IMR-90 (cell line): ENCODE measurements around the gene BCAS3. TPM values are rescaled to one million over a fixed set of nuclear protein-coding genes. Genes with fewer than 3 reads are reported as not detected.

Experiments used
- ATAC-seq: fragments of 200-7000 bp; cut with Tn5 transposase; 2 replicates; pipeline ENCODE4 v1.9.1; 2020; ENCODE audit warnings: low read depth, mild to moderate bottlenecking, moderate library complexity
- BruUV-seq: library from RNA; stranded (reverse); fragments of 400-500 nt; replicated peaks from 2 replicates; lab custom pipeline; 2021; lab: Mats Ljungman, UMichigan
- CTCF ChIA-PET: fragments of 300-600 bp; formaldehyde crosslinking; extraction: SDS; loops from one replicate; lab custom pipeline; 2021; ENCODE audit warnings: antibody characterized with exemption; lab: Yijun Ruan, JAX
- POLR2A ChIA-PET: fragments of 300-600 bp; sonication (Branson Sonifier 250); formaldehyde crosslinking; loops from one replicate; lab custom pipeline; 2022; ENCODE audit warnings: antibody characterized with exemption; ENCODE audit not compliant: unreplicated experiment; lab: Charles Lee
- DNase-seq: peaks from one replicate; pipeline ENCODE4 v3.0.0; 2013
- H2AFZ ChIP-seq: replicated peaks from 2 replicates; pipeline ENCODE3; 2013; ENCODE audit warnings: low read length, mild to moderate bottlenecking; ENCODE audit not compliant: poor library complexity
- H2AK5ac ChIP-seq: 2 replicates; pipeline ENCODE4 v1.6.1; 2013; ENCODE audit warnings: low read depth, low read length, inconsistent platforms
- H2AK9ac ChIP-seq: replicated peaks from 2 replicates; pipeline ENCODE3; 2013; ENCODE audit warnings: mild to moderate bottlenecking, low read depth, low read length, moderate library complexity; ENCODE audit not compliant: poor library complexity
- H2BK120ac ChIP-seq: 2 replicates; pipeline ENCODE4 v1.6.1; 2013; ENCODE audit warnings: low read depth, low read length, inconsistent platforms
- H2BK15ac ChIP-seq: 3 replicates; pipeline ENCODE4 v1.6.1; 2013; ENCODE audit warnings: low read depth, low read length, inconsistent platforms
- H2BK20ac ChIP-seq: 2 replicates; pipeline ENCODE4 v1.6.1; 2013; ENCODE audit warnings: low read depth, mild to moderate bottlenecking, inconsistent platforms, low read length, moderate library complexity
- H2BK5ac ChIP-seq: 2 replicates; pipeline ENCODE4 v1.6.1; 2013; ENCODE audit warnings: mild to moderate bottlenecking, low read depth, low read length, inconsistent platforms; ENCODE audit not compliant: poor library complexity, severe bottlenecking
- H3K14ac ChIP-seq: replicated peaks from 2 replicates; pipeline ENCODE4 v1.6.1; 2013; ENCODE audit warnings: low read depth, low read length, inconsistent platforms
- H3K18ac ChIP-seq: 2 replicates; pipeline ENCODE4 v1.6.1; 2013; ENCODE audit warnings: low read depth, low read length, control low read depth
- H3K23ac ChIP-seq: 2 replicates; pipeline ENCODE4 v1.6.1; 2013; ENCODE audit warnings: low read depth, low read length, inconsistent platforms
- H3K27ac ChIP-seq: 2 replicates; pipeline ENCODE4 v1.5.1; 2013; ENCODE audit warnings: mild to moderate bottlenecking, control low read depth, low read length; ENCODE audit not compliant: insufficient read depth
- H3K27me3 ChIP-seq: 2 replicates; pipeline ENCODE4 v1.6.1; 2013; ENCODE audit warnings: low read length; ENCODE audit not compliant: control insufficient read depth, insufficient read depth
- H3K36me3 ChIP-seq: 2 replicates; pipeline ENCODE4 v1.6.1; 2013; ENCODE audit warnings: low read length, mixed read lengths; ENCODE audit not compliant: control insufficient read depth, insufficient read depth
- H3K4ac ChIP-seq: 2 replicates; pipeline ENCODE4 v1.6.1; 2013; ENCODE audit warnings: low read depth, low read length, inconsistent platforms
- H3K4me1 ChIP-seq: 2 replicates; pipeline ENCODE4 v1.6.1; 2013; ENCODE audit warnings: low read length, mixed read lengths; ENCODE audit not compliant: control insufficient read depth, insufficient read depth
- H3K4me2 ChIP-seq: 2 replicates; pipeline ENCODE4 v1.6.1; 2013; ENCODE audit warnings: low read depth, mild to moderate bottlenecking, control low read depth, low read length, moderate library complexity
- H3K4me3 ChIP-seq: 2 replicates; pipeline ENCODE4 v1.5.1; 2013; ENCODE audit warnings: low read depth, mild to moderate bottlenecking, control low read depth, low read length, moderate library complexity; ENCODE audit not compliant: insufficient read depth
- H3K56ac ChIP-seq: 2 replicates; pipeline ENCODE4 v1.6.1; 2013; ENCODE audit warnings: low read length, inconsistent platforms; ENCODE audit not compliant: insufficient read depth; ENCODE audit errors: extremely low read depth
- H3K79me1 ChIP-seq, 2 experiments: 2 replicates each; pipeline ENCODE4 v1.6.1; 2013; ENCODE audit warnings: low read length in 2 of 2, inconsistent platforms in 1 of 2, low read depth in 1 of 2
- H3K9ac ChIP-seq: 2 replicates; pipeline ENCODE4 v1.6.1; 2013; ENCODE audit warnings: low read depth, low read length, control low read depth
- H3K9me1 ChIP-seq: 2 replicates; pipeline ENCODE4 v1.6.1; 2013; ENCODE audit warnings: low read length, inconsistent platforms; ENCODE audit not compliant: insufficient read depth
- H3K9me3 ChIP-seq: 2 replicates; pipeline ENCODE4 v1.6.1; 2013; ENCODE audit warnings: low read length; ENCODE audit not compliant: control insufficient read depth, insufficient read depth
- H4K20me1 ChIP-seq: 2 replicates; pipeline ENCODE4 v1.6.1; 2013; ENCODE audit warnings: low read length, inconsistent platforms; ENCODE audit not compliant: insufficient read depth
- H4K5ac ChIP-seq: 2 replicates; pipeline ENCODE4 v1.6.1; 2013; ENCODE audit warnings: mild to moderate bottlenecking, low read depth, low read length, control low read depth
- H4K8ac ChIP-seq, 2 experiments: 2 replicates each; pipeline ENCODE4 v1.6.1; 2013; ENCODE audit warnings: low read depth in 2 of 2, low read length in 2 of 2, control low read depth in 1 of 2, inconsistent platforms in 1 of 2
- H4K91ac ChIP-seq: 2 replicates; pipeline ENCODE4 v1.6.1; 2013; ENCODE audit warnings: low read depth, low read length, inconsistent platforms; ENCODE audit not compliant: insufficient read depth
- BHLHE40 ChIP-seq: fragments of 150-350 bp; IDR thresholded peaks from 2 replicates; pipeline ENCODE4 v1.6.1; 2016; ENCODE audit warnings: mild to moderate bottlenecking, low read depth, low read length
- CEBPB ChIP-seq: IDR thresholded peaks from 2 replicates; pipeline ENCODE4 v1.6.1; 2012; ENCODE audit warnings: low read depth, low read length, improper control_type of control experiment
- CHD1 ChIP-seq: IDR thresholded peaks from 2 replicates; pipeline ENCODE4 v1.6.1; 2012; ENCODE audit warnings: low read depth, low read length, improper control_type of control experiment
- FOS ChIP-seq: fragments of 150-350 bp; IDR thresholded peaks from 2 replicates; pipeline ENCODE4 v1.6.1; 2016; ENCODE audit warnings: low read depth, low read length
- MAFK ChIP-seq: IDR thresholded peaks from 2 replicates; pipeline ENCODE4 v1.6.1; 2012; ENCODE audit warnings: low read depth, low read length, improper control_type of control experiment
- MAZ ChIP-seq: IDR thresholded peaks from 2 replicates; pipeline ENCODE4 v1.6.1; 2012; ENCODE audit warnings: low read depth, mild to moderate bottlenecking, low read length, improper control_type of control experiment, moderate library complexity, borderline replicate concordance
- MXI1 ChIP-seq: IDR thresholded peaks from 2 replicates; pipeline ENCODE4 v1.6.1; 2012; ENCODE audit warnings: low read depth, mild to moderate bottlenecking, low read length, moderate library complexity, borderline replicate concordance
- NFE2L2 ChIP-seq: fragments of 150-350 bp; IDR thresholded peaks from 2 replicates; pipeline ENCODE4 v1.6.1; 2016; ENCODE audit warnings: low read depth, mild to moderate bottlenecking, low read length
- POLR2A ChIP-seq: IDR thresholded peaks from 2 replicates; pipeline ENCODE4 v1.6.1; 2012; ENCODE audit warnings: mild to moderate bottlenecking, low read depth, low read length
- RAD21 ChIP-seq: IDR thresholded peaks from 2 replicates; pipeline ENCODE4 v1.6.1; 2012; ENCODE audit warnings: low read length, improper control_type of control experiment
- RCOR1 ChIP-seq: IDR thresholded peaks from 2 replicates; pipeline ENCODE4 v1.6.1; 2012; ENCODE audit warnings: mild to moderate bottlenecking, low read length, improper control_type of control experiment; ENCODE audit not compliant: insufficient replicate concordance
- SMC3 ChIP-seq: fragments of 150-350 bp; IDR thresholded peaks from 2 replicates; pipeline ENCODE4 v1.6.1; 2016; ENCODE audit warnings: low read depth, mild to moderate bottlenecking, antibody characterized with exemption, low read length, moderate library complexity
- WGBS, 2 experiments: methylation state at CpG; one replicate each; pipeline versions ENCODE4 v1.1.5 to v1.1.7; 2013; ENCODE audit warnings: missing lambda C conversion rate in 2 of 2; ENCODE audit not compliant: insufficient read length in 1 of 2; ENCODE audit errors: extremely low coverage in 2 of 2; 5-methylcytosine and 5-hydroxymethylcytosine counted together
- dilution Hi-C: fragments of 300-500 bp; cut with HindIII; formaldehyde crosslinking; loops from one replicate; pipeline ENCODE4 v1.14.3; 2018; ENCODE audit warnings: low sequenced_read_pairs; ENCODE audit not compliant: unreplicated experiment
- in situ Hi-C: fragments of 300-500 bp; cut with MboI; formaldehyde crosslinking; loops from 3 replicates; pipeline ENCODE4 v1.14.3; 2019; ENCODE audit warnings: low sequenced_read_pairs, inconsistent platforms, mixed read lengths
- intact Hi-C: fragments of 100-400 bp; cut with micrococcal nuclease; formaldehyde crosslinking; loops from 2 replicates; pipeline ENCODE4 v1.10.0; 2022
- polyA plus RNA-seq, 3 experiments: library from polyadenylated mRNA; depleted of rRNA; stranded (reverse); fragments of >200 nt; gene quantifications; 2 replicates each; pipeline ENCODE4 v1.2.3, GENCODE V29; 2012; ENCODE audit warnings: low replicate concordance in 1 of 3
- total RNA-seq: library from RNA; depleted of rRNA; stranded (reverse); fragments of >200 nt; gene quantifications from 2 replicates; pipeline ENCODE4 v1.2.3, GENCODE V29; 2012
- TF ChIP-seq, protein P1 (sequence below): conservative IDR thresholded peaks from 2 replicates; pipeline ENCODE4 v1.5.1; 2012; ENCODE audit warnings: mild to moderate bottlenecking, low read depth, low read length, improper control_type of control experiment
- TF ChIP-seq, protein P2 (sequence below): fragments of 150-350 bp; IDR thresholded peaks from 2 replicates; pipeline ENCODE4 v1.6.1; 2017; ENCODE audit warnings: mild to moderate bottlenecking, antibody characterized with exemption, low read length, low read depth
- TF ChIP-seq, protein P3 (sequence below): fragments of 150-350 bp; IDR thresholded peaks from 2 replicates; pipeline ENCODE4 v1.6.1; 2016; ENCODE audit warnings: low read depth, mild to moderate bottlenecking, low read length, moderate library complexity, borderline replicate concordance

BCAS3 gene
- total and polyA plus RNA-seq, 2 of the 4 experiments (the other 2 are of a cell fraction), result 6.3 to 27.1 TPM

DNA sequence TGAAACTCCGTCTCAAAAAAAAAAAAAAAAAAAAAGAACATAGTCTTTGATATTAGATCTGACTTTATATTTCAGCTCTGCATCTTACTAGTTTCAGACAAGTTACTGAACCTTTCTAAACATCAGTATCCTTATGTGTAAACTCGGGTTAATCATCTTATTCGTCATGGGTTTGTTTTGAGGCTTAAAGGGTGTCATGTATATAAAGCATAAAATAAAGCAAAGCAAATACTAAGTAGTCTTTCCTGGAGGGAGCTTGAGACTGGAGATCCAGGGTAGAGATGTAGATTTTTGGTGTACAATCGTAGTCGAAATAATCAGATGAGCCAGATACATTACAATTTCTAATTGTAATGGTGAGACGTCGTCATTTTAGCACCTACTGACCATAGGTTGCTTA is 7.8 kb downstream of the BCAS3 start:
- Histone ChIP-seq H4K5ac (no peak overlapping the region), H3K23ac (no peak overlapping the region), H4K91ac (no peak overlapping the region), H2BK5ac (no peak overlapping the region), H3K4me2 (no peak overlapping the region), H3K4ac (no peak overlapping the region), H3K9ac (no peak overlapping the region), H2BK15ac (no peak overlapping the region), H2BK20ac (no peak overlapping the region), H4K8ac (no peak overlapping the region), H3K79me1 (no peaks in the 10 kb centered on the region), H2AFZ (no peak overlapping the region), H2AK5ac (no peak overlapping the region), H4K20me1 (no peaks in the 10 kb centered on the region), H2AK9ac (no peak overlapping the region), H3K27me3 (no peaks in the 10 kb centered on the region), H3K9me1 (no peaks in the 10 kb centered on the region), H3K56ac (no peak overlapping the region), H3K9me3 (no peaks in the 10 kb centered on the region), H3K4me1 (0 out of 2 replicates have a peak, but pooled peaks cover 3% of the 10 kb centered on the region), H2BK120ac (no peak overlapping the region), H3K14ac (no peak overlapping the region), H3K4me3 (no peak overlapping the region), H3K18ac (no peak overlapping the region), H3K27ac (no peak overlapping the region), H3K36me3 (peaks cover 2% of the 10 kb centered on the region; the same call in 1 of the 2 replicates)
- ATAC-seq (no peak), DNase-seq (no peak)
- intact Hi-C loops (no loop called here), in situ Hi-C loops (no loop called here), dilution Hi-C loops (no loop called here)
- no CpG with 5 or more reads among the region's 7 CpGs for WGBS, 2 experiments
- TF ChIP-seq POLR2A, result no peak
- TF ChIP-seq CEBPB, result no peak
- TF ChIP-seq MAFK, result no peak
- no peak for TF ChIP-seq SMC3
- no peak for TF ChIP-seq MAZ
- TF ChIP-seq RAD21, result no peak
- TF ChIP-seq, protein P1, sequence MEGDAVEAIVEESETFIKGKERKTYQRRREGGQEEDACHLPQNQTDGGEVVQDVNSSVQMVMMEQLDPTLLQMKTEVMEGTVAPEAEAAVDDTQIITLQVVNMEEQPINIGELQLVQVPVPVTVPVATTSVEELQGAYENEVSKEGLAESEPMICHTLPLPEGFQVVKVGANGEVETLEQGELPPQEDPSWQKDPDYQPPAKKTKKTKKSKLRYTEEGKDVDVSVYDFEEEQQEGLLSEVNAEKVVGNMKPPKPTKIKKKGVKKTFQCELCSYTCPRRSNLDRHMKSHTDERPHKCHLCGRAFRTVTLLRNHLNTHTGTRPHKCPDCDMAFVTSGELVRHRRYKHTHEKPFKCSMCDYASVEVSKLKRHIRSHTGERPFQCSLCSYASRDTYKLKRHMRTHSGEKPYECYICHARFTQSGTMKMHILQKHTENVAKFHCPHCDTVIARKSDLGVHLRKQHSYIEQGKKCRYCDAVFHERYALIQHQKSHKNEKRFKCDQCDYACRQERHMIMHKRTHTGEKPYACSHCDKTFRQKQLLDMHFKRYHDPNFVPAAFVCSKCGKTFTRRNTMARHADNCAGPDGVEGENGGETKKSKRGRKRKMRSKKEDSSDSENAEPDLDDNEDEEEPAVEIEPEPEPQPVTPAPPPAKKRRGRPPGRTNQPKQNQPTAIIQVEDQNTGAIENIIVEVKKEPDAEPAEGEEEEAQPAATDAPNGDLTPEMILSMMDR, result no peak
- TF ChIP-seq NFE2L2, result no peak
- TF ChIP-seq BHLHE40, result no peak
- no peak for TF ChIP-seq CHD1
- TF ChIP-seq MXI1, result no peak
- TF ChIP-seq, protein P2, sequence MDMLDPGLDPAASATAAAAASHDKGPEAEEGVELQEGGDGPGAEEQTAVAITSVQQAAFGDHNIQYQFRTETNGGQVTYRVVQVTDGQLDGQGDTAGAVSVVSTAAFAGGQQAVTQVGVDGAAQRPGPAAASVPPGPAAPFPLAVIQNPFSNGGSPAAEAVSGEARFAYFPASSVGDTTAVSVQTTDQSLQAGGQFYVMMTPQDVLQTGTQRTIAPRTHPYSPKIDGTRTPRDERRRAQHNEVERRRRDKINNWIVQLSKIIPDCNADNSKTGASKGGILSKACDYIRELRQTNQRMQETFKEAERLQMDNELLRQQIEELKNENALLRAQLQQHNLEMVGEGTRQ, result no peak
- TF ChIP-seq, protein P3, sequence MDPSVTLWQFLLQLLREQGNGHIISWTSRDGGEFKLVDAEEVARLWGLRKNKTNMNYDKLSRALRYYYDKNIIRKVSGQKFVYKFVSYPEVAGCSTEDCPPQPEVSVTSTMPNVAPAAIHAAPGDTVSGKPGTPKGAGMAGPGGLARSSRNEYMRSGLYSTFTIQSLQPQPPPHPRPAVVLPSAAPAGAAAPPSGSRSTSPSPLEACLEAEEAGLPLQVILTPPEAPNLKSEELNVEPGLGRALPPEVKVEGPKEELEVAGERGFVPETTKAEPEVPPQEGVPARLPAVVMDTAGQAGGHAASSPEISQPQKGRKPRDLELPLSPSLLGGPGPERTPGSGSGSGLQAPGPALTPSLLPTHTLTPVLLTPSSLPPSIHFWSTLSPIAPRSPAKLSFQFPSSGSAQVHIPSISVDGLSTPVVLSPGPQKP, result no peak
- TF ChIP-seq FOS, result no peak
- TF ChIP-seq RCOR1, result no peak
- ChIA-PET CTCF (no interaction called here), POLR2A (no interaction called here)
- no TSS peak for BruUV-seq
